Activated CD4-positive, alpha-beta T cell treated with anti-CD3 and anti-CD28 coated beads, Interleukin-10, Interleukin-2, amounts not matched to agents 100 ng/mL and 50 ng/mL, durations not matched to agents 16 hours and 8 hours (primary cell): ENCODE data around the gene SH3PXD2B.

Experiments
- DNase-seq: peaks from one replicate; pipeline ENCODE4 v3.0.0-alpha.2; 2020

The SH3PXD2B gene

DNA sequence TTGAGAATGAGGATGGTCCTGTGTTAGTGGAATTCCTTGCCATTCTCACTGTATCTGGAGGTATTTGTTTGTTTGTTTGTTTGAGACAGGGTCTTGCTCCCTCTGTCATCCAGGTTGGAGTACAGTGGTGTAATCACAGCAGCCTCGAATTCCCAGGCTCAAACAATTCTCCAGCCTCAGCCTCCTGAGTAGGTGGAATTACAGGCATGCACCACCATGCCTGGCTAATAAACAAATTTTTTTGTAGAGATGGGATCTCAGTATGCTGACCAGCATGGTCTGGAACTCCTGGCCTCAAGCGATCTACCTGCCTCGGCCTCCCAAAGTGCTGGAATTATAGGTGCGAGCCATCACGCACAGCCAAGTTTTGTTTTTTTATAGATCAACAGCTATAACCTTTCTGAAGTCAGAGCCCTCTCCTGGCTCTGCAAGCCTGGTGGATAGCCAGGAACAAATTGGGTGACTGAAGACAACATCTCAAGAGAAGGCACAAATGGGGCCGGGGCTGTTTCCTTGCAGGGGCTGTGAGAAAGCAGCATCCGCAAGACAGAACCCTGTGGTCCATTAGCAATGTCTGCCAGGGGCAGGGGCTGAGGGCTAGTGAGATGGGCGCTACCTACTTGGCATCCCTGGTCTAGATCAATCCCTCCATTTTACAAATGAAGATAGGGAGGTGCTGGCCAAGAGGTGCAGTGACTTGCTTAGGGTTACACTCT is 18.8 kb downstream of the SH3PXD2B start:
- no peak for DNase-seq

DNA sequence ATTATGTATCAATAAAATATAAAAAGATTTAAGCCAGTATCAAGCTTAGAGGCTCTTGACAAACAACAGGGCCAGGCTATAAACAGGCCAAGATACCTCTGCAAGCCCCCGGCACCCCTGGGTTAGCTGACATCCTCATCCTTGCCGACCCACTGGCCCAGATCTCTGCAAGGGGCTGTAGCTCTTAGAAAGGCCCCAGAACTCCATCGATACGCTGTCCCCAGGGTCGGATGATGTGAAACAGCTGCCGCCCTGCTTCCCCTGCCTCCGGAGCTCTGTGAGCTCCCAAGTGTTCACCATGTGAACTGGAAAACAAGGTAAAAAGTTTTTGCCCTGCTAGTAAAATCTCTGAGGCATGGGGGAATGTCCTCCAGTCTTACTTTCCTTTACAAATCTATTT is 20.1 kb downstream of the SH3PXD2B start:
- DNase-seq = no peak

- no peak for DNase-seq
Measured at GRCh38 chr5:172433513-172433912, 20.8 kb downstream of the SH3PXD2B start.

GRCh38 chr5:172433071-172433470 is 21.3 kb downstream of the SH3PXD2B start:
- DNase-seq = no peak

DNA sequence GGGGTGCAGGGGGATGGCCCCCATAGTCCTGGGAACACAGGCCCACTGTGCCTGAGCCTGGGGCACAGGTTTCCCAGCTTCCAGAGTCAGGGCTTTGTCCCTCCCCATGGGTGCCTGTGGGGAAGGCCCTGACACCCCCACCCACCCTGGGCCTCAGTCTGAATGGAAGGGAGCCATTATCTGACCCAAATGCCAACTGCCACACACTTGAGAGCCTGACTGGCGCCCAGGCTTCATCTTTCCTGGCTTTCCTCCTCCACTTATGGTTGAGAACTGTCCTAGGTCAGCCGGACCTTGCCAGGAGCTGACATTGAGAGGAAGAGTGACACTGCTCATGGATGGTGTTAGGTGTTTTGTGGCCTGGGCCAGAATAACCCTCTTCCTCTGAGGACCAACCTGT is 24.0 kb downstream of the SH3PXD2B start:
- no peak for DNase-seq

DNA sequence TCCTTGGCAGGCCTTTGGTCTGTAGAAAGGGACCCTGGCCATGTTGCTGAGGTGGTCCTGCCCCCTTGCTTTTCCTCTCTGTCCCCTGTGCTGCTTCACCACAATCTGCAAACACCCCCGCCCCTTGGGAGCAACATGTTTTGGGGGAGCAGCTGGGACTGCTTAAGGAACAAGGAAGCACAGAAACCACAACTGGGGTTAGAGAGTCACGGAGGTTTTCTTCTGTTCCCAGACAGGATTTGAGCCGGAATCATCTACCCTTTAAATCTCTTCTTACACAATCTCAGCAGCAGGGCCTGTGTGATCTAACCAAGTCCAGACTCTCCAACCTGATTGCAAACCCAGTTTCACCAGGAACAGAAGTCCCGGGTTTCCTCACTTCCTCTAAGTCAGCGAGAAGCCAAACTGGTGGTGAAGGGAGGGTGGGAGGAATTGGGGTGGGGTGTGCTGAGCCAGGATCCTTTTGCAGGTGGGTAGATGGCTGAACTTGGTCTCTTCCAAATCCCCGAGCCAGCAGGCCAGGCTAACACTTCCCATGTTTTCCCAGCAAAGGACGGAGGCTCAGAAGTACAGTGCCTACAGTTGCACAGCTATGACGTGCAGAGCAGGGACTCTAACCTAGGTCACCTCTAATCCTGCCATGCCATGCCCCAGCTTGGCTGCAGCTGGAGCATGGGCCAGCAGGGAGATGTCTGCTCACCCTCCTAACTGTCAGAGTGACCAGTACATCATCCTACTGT is 25.0 kb downstream of the SH3PXD2B start:
- DNase-seq = no peak

DNA sequence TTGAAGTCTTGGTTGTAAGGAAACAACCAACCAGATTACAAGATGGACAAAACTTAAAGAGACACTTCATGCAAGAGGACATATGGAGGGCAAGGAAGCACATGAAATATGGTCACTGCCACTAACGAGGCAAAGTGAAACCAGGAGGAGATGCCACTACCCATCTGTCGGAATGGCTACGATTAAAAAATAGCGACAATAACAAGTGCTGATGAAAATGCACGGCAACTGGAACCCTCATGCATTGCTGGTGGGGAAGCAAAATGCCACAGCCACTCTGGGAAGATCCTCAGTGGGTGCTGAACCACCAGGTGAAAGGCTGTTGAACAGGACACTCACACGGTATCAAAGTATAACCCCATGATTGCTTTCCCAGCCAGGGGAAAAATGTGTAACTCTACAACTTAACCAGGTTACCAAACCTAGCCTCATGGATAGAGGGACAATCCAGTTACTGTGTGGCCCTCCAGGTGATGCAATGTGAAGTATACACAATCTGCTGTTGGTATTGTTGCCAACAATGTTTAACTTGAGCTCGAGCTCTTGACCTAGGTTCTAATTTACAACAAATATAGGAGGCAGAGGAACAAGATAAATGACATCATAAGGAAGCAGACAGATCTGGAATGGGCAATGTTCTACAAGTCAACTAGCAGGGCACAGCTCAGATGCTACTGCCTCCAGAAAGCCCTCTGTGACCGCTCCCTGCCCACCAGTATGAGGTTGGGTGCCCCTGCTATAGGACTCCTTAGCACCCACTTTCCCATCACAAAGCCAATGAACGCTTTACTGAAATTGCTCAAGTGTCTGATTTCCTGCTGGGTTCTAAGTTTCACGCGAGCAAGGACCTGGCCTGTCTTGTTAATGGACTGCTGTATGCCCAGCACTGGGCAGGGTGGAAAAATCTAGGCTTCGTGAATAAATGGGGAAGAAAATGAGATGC is 25.8 kb downstream of the SH3PXD2B start:
- DNase-seq = no peak

- DNase-seq = no peak
Measured at GRCh38 chr5:172427202-172427601, 27.1 kb downstream of the SH3PXD2B start.

DNA sequence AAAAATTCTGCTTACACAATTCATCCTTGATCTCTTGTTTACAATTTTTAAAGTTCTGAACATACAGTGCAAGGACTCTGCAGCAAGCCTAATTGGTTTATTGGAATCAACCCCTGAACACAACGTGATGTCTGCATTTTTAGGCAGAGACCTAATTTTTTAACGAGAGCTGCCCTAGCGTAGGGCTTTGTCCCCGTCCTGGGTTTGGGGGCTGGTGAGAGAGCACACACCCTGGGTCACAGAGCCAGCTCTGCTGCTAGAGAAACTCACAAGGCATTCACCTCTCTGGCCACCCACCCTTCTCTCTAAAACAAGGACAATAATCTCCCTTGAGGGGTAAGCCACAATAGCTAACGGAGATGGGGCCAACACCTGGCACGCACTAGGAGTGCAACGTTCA is 28.2 kb downstream of the SH3PXD2B start:
- no peak for DNase-seq

- no peak for DNase-seq
Measured at GRCh38 chr5:172425402-172425801, 28.9 kb downstream of the SH3PXD2B start.

DNA sequence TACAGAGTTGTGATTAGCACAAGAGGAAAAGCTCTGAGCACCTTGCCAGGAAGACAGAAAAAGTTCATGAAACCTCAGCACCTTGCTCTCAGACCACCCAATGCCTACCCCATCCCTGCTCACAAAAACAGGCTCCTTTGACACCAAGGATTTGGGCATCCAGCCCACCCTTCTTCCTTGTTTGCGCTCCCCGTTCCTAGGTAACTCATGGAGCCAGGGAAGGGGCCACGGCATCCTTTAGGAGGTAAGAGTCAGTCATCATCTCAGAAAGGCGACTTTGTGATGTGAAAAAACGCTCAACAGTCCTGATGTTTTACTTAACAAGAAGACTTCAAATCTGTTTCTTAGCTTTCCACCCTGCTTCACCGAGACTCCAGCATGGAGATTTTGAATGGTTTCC is 29.5 kb downstream of the SH3PXD2B start:
- DNase-seq = no peak

DNA sequence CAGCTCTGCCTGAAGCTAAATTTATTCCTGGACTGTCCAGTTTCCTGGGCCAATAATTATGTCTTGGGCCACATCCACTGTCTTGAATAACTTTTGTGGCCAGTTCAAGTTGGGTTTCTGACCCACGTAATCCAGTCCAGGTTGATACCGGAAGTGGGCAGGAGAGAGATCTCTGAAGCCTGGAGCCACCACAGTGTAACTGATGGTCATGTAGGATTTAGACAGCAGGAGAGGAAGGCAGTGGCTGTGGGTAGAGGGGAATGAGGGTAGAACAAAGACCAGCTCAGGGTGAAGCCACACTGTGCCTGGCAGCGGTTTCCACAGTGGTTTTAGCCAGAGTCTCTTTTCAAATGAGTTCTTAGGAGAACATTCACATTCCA is 30.2 kb downstream of the SH3PXD2B start:
- DNase-seq = no peak

GRCh38 chr5:172423379-172424110 is 30.8 kb downstream of the SH3PXD2B start:
- no peak for DNase-seq

DNA sequence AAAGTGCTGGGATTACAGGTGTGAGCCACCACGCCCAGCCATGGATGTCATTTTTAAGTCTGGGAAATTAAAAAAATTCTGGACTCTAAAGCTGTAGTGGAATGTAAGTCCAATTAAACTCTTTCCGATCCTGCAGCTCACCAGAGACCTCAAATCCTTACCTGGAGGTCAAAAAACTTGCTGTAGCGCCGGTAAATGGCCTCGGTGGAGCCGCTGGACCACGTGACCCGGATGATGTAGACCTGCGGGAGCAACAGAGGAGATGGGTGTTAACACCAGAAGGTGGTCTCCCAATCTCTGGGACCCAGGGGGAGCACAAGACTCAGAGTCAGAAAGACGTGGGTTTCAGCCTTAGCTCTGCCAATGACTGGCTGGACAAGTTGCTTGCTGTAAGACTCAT is 32.1 kb downstream of the SH3PXD2B start:
- no peak for DNase-seq

DNA sequence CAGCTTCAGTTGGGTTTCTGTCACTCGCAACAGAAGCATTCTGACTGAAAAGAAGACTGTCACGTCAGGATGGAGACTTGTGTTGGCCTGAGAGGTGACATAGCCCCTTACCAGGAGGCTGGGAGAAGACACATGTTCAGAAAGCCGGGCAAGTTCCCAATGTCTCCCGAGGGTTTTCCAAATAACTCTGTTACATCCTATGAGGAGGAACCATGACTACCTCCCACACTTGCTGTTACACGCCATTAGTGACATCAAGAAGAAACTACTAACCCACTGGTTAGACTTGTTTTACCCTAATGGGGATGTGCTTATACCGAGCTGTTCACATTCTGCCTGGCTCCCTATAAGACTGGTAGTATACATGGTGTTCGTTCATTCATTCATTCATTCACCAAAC is 33.3 kb downstream of the SH3PXD2B start:
- no peak for DNase-seq

DNA sequence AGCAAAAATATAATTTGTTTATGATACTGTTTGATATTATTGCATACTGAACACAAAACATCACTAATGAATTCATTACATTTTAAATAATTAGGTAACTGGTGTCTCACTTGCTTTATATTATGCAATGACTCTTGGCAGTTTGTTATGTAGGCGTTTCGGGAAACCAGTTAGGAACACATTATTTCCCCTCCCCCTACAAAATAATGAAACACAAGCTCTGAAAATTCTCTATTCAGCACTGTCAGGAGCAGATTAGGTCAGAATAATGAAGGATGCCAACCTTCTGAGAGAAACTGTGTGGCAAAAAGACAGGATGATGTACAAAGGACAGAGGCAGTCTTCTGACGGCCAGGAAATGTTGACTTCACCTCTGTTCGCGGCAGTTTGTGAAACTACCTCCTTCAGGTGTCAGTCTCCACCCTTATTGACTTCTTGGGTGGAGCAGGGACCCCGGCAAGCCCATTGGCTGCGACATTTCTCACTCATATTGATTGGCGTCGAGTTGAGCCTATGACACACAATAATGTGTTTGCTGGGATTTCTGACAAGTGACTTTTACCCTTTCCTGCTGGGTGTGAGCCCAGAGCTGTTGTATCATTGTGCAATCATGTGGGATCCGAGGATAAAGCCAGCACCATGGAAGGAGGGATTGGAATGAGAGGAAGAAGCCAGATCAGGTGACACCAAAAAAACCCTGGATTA is 33.9 kb downstream of the SH3PXD2B start:
- peak; percentile 60 for DNase-seq

DNA sequence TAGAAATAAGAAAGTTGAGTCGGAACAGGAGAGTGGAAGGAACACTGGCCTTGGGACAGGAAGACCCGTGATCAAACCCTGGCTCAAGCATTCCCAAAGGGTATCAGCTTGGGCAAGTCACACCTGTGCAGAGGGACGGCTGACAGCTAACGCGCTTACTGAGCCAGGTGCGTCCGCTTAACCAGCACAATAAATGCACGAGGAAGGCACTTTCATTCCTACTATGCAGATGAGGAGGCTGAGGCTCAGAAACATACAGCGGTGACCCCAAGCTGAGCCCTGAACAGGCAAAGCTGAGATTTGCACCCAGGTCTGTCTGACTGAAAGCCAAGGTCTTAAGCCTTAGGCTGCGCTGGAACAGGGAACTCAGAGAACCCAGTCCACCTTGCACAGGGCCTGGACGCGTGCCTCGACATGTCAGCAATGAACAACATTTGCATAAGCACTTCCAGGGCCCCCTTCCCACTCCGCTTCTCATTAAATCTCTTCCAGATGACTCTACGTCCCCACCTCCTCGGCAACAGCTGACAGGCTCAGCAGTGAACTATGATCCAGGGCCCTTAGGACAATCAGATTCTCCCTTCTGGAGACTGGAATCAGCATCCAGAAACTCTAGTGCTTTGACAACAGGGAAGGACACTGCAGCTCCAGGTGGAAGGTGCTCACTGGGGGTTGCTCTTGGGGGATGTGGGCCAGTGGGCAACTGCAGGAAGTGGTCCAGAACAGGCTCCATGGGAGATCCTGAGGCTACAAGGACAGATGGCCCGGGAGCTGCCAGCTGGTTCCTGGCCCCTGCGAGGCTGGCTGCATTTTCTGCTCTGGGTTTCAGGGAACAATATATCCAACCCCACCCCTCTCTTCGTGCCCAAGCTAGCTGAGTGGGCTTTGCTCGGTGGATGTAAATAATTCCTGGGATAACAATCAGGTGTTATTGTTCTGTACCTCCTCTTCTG is 35.2 kb downstream of the SH3PXD2B start:
- DNase-seq = no peak

DNA sequence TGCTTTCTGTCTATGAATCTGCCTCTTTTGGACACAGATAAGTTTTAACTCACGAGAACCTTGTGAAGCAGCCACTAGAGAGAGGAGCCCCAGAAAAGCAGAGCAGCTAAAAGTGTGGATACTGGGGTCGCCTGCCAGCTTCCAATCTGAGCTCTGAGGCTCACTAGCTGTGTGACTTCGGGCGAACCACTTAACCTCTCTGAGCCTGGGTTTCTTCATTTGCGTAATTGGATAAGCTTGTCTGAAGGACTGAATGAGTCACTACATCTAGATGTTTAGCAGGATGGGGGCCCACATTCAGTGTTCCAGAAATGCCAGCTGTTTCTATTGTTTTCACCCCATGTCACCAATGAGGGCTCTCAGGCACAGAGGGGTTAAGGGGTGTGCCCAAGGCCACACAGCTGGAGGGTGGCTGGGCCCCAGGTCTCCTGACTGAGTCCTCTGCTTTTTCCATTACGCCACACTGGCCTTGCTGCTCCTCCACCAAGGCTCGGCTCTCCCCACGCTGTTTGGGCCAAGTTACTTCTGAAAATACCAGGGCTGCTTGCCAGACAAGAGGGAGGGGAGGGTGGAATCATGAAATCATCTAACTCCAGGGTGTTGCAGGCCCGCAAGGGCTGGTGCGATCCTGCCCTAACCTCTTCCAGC is 36.2 kb downstream of the SH3PXD2B start:
- no peak for DNase-seq

DNA sequence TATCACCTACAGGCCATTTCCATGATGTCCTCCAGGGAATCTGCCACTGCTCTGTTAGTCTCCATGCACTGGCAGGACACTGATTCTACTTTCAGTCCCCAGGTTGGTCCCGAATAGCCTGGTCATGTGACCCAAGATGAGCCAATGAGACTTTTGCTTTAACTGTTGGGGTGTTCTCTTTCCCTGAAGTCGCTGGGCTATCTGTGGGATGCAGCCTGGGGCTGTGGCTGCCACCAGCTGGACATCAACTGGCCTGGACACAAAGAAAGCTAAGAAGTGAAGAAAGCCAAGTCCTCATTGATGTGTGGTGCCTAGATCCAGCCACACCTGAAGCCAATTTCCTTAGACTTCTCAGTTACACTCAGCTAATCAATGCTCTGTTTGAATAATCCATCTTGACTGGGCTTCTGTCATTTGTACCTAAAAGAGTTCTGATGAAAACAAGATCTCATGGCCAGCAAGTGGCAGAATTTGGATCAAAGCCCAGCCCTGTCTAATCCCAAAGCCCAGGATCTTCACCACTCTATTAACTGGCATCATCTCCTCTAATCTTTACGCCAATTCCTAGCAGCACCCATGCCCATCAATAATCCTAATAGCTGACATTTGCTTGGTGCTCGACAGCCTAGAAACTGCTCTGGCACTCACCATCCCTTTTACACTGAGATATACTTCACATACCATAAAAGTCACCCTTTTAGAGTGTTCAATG is 37.0 kb downstream of the SH3PXD2B start:
- no peak for DNase-seq
